Erythroblast (primary cell): ENCODE measurements around the gene YIPF1.

Source experiments
- GATA1 ChIP-seq: IDR thresholded peaks from 2 replicates; pipeline ENCODE4 v1.6.1; 2011; ENCODE audit warnings: low read depth, mild to moderate bottlenecking, control low read depth, low read length, moderate library complexity
- POLR2A ChIP-seq: IDR thresholded peaks from 2 replicates; pipeline ENCODE4 v1.6.1; 2011; ENCODE audit warnings: mild to moderate bottlenecking, low read length

DNA sequence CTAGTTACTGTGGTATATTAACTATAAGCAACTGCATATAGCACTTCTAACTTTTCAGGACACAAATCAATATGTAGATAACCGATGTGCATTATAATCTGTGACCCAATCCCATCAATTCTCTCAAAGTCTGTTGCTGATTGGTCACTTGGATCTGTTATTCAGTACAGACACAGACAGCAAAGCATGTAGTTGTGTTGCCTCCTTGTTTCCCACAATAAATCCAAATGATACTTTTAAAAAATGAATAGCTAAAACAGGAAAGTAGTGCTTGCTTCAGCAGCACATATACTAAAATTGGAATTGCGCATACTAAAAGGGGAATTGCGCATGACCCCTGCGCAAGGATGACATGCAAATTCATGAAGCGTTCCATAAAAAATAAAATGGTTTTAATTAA lies 79.6 kb downstream of the YIPF1 start:
- TF ChIP-seq POLR2A (no peak), GATA1 (no peak)
